Nephron (organoid): ENCODE measurements around the gene NUTF2.

Source experiments
- H3K27ac Mint-ChIP-seq, 3 experiments: 2 replicates each; pipeline ENCODE4 v1.8.0; 2020; ENCODE audit warnings: mixed read lengths in 3 of 3, mild to moderate bottlenecking in 2 of 3, moderate library complexity in 1 of 3
- H3K27me3 Mint-ChIP-seq: 2 replicates; pipeline ENCODE4 v1.8.0; 2021; ENCODE audit warnings: low read depth, mild to moderate bottlenecking, moderate library complexity, mixed read lengths
- H3K36me3 Mint-ChIP-seq: 2 replicates; pipeline ENCODE4 v1.8.0; 2020; ENCODE audit warnings: low read depth, mixed read lengths
- H3K4me1 Mint-ChIP-seq: 2 replicates; pipeline ENCODE4 v1.8.0; 2020; ENCODE audit warnings: mixed read lengths
- H3K4me3 Mint-ChIP-seq, 3 experiments: 2 replicates each; pipeline ENCODE4 v1.8.0; 2020; ENCODE audit warnings: mild to moderate bottlenecking in 3 of 3, mixed read lengths in 3 of 3, moderate library complexity in 2 of 3
- H3K9me3 Mint-ChIP-seq: 2 replicates; pipeline ENCODE4 v1.8.0; 2020; ENCODE audit warnings: mixed read lengths
- TF ChIP-seq, protein P1 (sequence below), 3 experiments: fragments of 200-600 bp; sonication (generic); IDR thresholded peaks; one replicate each; pipeline ENCODE4 v1.5.0; 2021; ENCODE audit warnings: antibody characterized with exemption in 3 of 3; ENCODE audit not compliant: unreplicated experiment in 3 of 3

The NUTF2 gene

DNA sequence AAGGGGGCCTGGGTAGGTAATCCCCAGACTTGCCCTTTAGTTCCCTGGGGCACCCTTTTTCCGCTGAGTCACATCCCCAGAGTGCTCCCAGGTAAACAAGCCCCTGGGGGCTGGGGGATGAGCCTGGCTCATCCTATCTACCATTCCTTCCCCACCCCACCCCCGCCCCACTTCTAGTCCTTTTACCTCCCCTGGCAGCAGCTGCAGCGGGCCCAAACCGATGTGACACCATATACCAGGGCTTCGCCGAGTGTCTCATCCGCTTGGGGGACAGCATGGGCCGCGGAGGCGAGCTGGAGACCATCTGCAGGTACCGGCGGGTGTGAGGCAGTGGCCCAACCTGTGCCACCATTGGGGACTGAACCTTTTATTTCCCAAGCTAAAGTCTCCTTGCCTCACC lies 38.8 kb downstream of the NUTF2 start:
- TF ChIP-seq, protein P1, sequence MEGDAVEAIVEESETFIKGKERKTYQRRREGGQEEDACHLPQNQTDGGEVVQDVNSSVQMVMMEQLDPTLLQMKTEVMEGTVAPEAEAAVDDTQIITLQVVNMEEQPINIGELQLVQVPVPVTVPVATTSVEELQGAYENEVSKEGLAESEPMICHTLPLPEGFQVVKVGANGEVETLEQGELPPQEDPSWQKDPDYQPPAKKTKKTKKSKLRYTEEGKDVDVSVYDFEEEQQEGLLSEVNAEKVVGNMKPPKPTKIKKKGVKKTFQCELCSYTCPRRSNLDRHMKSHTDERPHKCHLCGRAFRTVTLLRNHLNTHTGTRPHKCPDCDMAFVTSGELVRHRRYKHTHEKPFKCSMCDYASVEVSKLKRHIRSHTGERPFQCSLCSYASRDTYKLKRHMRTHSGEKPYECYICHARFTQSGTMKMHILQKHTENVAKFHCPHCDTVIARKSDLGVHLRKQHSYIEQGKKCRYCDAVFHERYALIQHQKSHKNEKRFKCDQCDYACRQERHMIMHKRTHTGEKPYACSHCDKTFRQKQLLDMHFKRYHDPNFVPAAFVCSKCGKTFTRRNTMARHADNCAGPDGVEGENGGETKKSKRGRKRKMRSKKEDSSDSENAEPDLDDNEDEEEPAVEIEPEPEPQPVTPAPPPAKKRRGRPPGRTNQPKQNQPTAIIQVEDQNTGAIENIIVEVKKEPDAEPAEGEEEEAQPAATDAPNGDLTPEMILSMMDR (IDR thresholded peaks at IDR 0.05; ENCODE audit: unreplicated experiment in 3 of 3), result no peak
- Mint-ChIP-seq H3K27ac (no peak overlapping the region), H3K27me3 (no peaks in the 10 kb centered on the region), H3K9me3 (no peaks in the 10 kb centered on the region), H3K36me3 (peaks cover 17% of the 10 kb centered on the region), H3K4me3 (no peak overlapping the region), H3K4me1 (peaks cover 30% of the 10 kb centered on the region)

DNA sequence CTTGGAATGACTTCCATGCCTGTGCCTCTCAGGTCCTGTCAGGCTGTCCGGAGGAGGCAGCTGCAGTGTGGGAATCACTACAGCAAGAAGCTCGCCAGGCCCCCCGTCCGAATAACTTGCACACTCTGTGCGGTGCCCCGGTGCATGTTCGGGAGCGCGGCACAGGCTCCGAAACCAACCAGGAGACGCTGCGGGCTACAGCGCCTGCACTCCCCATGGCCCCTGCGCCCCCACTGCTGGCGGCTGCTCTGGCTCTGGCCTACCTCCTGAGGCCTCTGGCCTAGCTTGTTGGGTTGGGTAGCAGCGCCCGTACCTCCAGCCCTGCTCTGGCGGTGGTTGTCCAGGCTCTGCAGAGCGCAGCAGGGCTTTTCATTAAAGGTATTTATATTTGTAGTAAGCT lies 39.2 kb downstream of the NUTF2 start:
- no peak overlapping the region for H3K27ac Mint-ChIP-seq
- H3K9me3 Mint-ChIP-seq, result no peaks in the 10 kb centered on the region
- TF ChIP-seq, protein P1 (IDR thresholded peaks at IDR 0.05; ENCODE audit: unreplicated experiment in 3 of 3), result no peak
- no peaks in the 10 kb centered on the region for H3K27me3 Mint-ChIP-seq
- H3K4me3 Mint-ChIP-seq, result no peak overlapping the region
- H3K4me1 Mint-ChIP-seq, result peaks cover 30% of the 10 kb centered on the region
- peaks cover 17% of the 10 kb centered on the region for H3K36me3 Mint-ChIP-seq

DNA sequence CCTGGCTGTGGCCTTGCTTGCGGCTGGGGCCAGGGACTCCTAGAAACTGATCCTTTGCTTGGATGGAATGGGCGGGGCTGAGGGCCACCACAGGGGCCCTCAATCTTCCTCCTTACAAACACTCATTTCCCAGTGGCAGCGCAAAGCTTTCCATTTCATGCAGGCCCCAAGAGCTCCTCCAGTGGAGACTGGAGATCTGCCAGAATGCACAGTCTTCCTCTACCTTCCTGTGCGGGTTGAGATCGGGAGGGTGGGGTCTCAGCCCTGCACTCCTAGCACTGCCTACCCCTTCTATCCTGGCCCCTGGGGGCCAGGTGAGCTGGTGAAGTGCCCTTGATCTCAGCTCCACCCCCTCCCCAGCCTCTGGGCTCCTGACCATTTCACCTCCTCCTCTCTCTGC lies 39.7 kb downstream of the NUTF2 start:
- TF ChIP-seq, protein P1 (IDR thresholded peaks at IDR 0.05; ENCODE audit: unreplicated experiment in 3 of 3), result no peak
- peaks cover 27% of the 10 kb centered on the region for H3K4me1 Mint-ChIP-seq
- no peak overlapping the region for H3K4me3 Mint-ChIP-seq
- peaks cover 17% of the 10 kb centered on the region for H3K36me3 Mint-ChIP-seq
- H3K27ac Mint-ChIP-seq, result no peak overlapping the region
- no peaks in the 10 kb centered on the region for H3K9me3 Mint-ChIP-seq
- no peaks in the 10 kb centered on the region for H3K27me3 Mint-ChIP-seq

DNA sequence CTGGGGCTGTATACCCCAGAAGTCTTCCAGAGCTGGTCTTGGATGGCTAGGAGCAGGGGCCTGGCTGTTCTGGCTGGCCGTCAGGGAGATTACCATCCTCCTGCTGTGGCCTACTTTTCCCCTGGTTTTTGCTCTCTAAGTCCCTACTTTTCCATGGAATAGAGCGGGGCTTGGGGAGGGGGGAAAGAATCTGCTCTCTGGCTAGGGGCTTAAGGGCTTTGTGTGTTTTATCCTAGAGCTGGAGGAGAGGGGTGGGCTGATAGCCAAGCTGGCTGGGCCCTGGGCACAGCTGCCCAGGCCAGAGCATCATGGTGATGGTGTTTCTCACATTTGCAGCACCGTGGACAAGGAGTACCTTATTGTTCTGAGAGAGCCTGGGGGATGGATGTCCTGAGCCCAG lies 41.6 kb downstream of the NUTF2 start:
- no peak overlapping the region for H3K27ac Mint-ChIP-seq

DNA sequence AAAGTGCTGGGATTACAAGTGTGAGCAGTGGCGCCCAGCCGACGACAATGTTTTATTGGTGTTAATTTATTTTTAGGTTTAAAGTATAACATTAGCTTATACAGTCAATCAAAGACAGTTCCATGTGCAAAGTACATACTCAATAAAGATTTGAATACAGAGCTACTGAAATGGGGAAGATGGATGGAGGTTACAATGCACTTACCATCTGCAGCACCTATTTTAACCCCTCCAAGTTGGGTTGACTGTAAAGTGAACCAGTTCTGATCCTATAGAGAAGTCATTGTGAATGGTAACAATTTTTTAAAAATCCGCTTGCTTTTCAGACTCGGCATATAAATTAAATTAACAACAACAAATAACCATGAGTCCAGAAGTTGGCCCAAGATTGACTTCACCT lies 45.6 kb downstream of the NUTF2 start:
- no peaks in the 10 kb centered on the region for H3K9me3 Mint-ChIP-seq
- H3K27ac Mint-ChIP-seq, result peak overlapping the region; percentile 77 to 87 (median 80)
- no peaks in the 10 kb centered on the region for H3K27me3 Mint-ChIP-seq
- TF ChIP-seq, protein P1 (IDR thresholded peaks at IDR 0.05; ENCODE audit: unreplicated experiment in 3 of 3), result no peak
- H3K4me1 Mint-ChIP-seq, result peaks cover 28% of the 10 kb centered on the region
- peak overlapping the region; percentile 85 to 98 (median 87) for H3K4me3 Mint-ChIP-seq
- no peaks in the 10 kb centered on the region for H3K36me3 Mint-ChIP-seq

More for the DNA sequence above, 41.6 kb downstream of the NUTF2 start:
- H3K36me3 Mint-ChIP-seq, result peaks cover 7% of the 10 kb centered on the region
- peaks cover 18% of the 10 kb centered on the region for H3K4me1 Mint-ChIP-seq
- no peaks in the 10 kb centered on the region for H3K9me3 Mint-ChIP-seq
- no peak overlapping the region for H3K4me3 Mint-ChIP-seq
- TF ChIP-seq, protein P1 (IDR thresholded peaks at IDR 0.05; ENCODE audit: unreplicated experiment in 3 of 3), result no peak
- no peaks in the 10 kb centered on the region for H3K27me3 Mint-ChIP-seq

DNA sequence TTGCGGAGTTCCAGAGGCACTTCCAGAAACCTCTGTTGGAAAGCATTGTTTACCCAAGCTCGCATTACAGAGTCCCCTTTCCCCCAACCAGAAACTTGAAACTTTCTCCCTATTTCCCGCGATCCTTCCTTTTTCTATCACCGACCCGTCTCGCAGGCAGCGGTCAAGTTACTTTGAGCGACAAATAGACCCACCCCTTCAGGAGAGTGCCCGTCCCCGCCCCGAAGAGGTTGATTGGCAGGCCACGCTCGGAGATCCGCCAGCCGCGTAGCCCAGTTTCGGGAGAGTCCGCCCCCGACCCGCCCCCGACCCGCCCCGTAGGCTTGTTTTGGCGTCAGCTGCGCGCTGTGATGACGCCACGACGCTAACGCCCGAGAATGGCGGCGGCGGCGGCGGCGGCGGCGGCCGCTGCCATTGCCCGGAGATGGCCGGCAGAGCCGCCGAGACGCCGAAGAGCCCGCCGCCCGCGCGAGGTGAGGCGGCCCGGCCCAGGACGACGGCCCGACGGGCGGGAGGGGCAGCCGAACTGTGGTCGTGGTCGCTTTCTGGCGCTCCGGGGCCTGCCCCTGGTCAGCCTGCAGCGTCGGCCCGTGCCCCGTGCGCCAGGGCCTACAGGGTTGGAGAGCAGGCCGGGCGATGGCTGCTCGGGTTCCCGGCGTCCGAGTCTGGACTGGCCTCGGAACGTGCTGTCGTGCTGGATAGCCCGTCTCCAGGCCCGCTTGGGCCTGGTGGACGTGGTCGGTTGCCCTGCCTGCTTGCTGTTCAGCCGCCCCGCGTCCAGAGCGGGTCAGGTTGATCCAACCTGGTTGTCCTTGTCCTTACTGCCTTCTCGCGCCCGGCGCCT lies 46.4 kb downstream of the NUTF2 start, which contains the start of gene PSKH1:
Gene PSKH1, plus strand, starts transcription at position 356 of the 844 bp plus-strand sequence. CDS start 15,496 bp downstream, outside the sequence.
- Mint-ChIP-seq H3K4me1 (peaks cover 28% of the 10 kb centered on the region), H3K4me3 (peak within 1 kb of the TSS; percentile 97 to 98 (median 98)), H3K27me3 (no peaks in the 10 kb centered on the region), H3K27ac (peak within 1 kb of the TSS; percentile 77 to 98 (median 87)), H3K9me3 (no peaks in the 10 kb centered on the region), H3K36me3 (no peaks in the 10 kb centered on the region)
- TF ChIP-seq, protein P1 (IDR thresholded peaks at IDR 0.05; ENCODE audit: unreplicated experiment in 3 of 3), result no peak
